T47D (cell line): Measurements from ENCODE around the gene E2F8.
"Not testable (repeated sequence)": the region's sequence is repeated elsewhere in the genome, so short reads cannot be mapped to it uniquely, and the experiment has no call there.

Source experiments
- DNase-seq, 2 experiments: peaks; one replicate each; pipeline versions ENCODE4 v3.0.0 to v3.0.0-alpha.2; 2011 to 2012; ENCODE audit warnings: low read depth in 1 of 2, low spot score in 1 of 2
- JUND ChIP-seq: IDR thresholded peaks from 2 replicates; pipeline ENCODE4 v1.6.1; 2012; ENCODE audit warnings: low read depth
- in situ Hi-C: cut with HindIII; loops from 2 replicates; pipeline ENCODE4 v1.10.0; 2016; ENCODE audit warnings: low sequenced_read_pairs, low pct_unique_long_range_greater_than_20kb

Gene E2F8

GRCh38 chr11:19240420-19241259 is at the start of gene E2F8:
Gene E2F8, minus strand, starts transcription at chr11:19240945. Its CDS starts 824 bp downstream, at chr11:19240121.
- in situ Hi-C loops, result no loop called here
- no peak for TF ChIP-seq JUND
- DNase-seq, result peak; percentile 95 to 97

- in situ Hi-C loops, result no loop called here
- no peak for DNase-seq
These were observed 49.6 kb upstream of the E2F8 start for GRCh38 chr11:19290356-19290755.

GRCh38 chr11:19288256-19288655 is 47.5 kb upstream of the E2F8 start:
- TF ChIP-seq JUND, result no peak
- in situ Hi-C loops, result no loop called here
- DNase-seq, result no peak

More at GRCh38 chr11:19290356-19290755, 49.6 kb upstream of the E2F8 start:
- TF ChIP-seq JUND, result no peak

DNA sequence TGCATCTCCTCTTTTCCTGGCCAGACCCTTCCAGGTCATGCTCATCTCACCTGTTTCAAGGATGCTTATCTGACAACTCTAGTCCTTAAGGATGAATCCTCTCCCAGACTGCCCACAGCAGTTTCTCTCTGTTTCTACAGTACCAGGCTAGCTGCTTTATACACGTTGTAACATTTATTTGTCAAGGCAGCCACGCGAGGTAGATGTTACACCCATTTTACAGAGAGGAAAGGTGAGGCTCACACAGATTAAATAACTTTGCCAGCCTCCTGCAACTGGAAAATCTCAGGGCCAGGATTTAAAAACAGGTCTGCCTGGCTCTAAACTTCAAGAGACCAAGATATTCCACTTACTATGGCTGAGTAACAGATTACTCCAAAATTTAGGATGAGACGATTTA is 45.7 kb upstream of the E2F8 start:
- TF ChIP-seq JUND, result no peak

DNA sequence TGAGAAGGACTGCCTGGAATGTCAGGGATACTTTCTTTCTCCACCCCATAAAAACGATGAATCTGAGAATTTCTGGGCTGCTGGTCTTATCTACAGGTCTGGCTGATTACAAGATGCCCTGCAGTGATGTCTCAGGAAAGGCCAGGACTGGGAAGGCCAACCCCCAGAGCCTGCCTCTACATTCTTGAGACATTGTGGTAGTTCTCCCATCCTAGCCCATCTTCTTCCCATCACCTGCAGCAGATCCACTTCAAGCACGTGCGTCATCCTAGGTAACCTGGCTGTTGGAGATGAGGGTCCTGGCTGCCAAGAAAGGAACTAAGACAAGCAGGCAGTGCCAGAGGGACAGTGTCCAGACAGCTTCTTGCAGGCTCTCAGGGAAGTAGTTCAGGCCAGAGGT is 44.1 kb upstream of the E2F8 start:
- no peak for TF ChIP-seq JUND
- in situ Hi-C loops, result no loop called here
- no peak for DNase-seq

More for the DNA sequence above, 45.7 kb upstream of the E2F8 start:
- in situ Hi-C loops, result no loop called here
- DNase-seq, result no peak

- TF ChIP-seq JUND, result no peak
- in situ Hi-C loops, result no loop called here
These were observed 43.2 kb upstream of the E2F8 start for GRCh38 chr11:19283991-19284390.

DNA sequence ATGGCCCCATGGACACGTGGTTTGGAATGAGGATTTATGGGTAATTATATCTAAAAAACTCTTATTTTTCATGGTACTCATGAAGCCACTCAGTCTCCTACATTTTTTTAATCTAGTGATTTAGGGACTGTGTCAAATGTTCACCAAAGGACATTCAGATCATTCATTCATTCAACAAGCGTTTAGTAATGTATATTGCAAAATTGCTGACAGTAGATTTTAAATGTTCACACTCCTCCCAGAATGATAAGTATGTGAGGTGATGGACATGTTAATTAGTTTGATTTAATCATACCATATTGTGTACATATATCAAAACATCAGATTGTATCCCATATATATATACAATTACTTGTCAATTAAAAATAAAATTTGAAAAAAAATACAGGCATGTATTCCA is 40.8 kb upstream of the E2F8 start:
- in situ Hi-C loops, result no loop called here
- DNase-seq, result no peak

More at GRCh38 chr11:19283991-19284390, 43.2 kb upstream of the E2F8 start:
- no peak for DNase-seq

DNA sequence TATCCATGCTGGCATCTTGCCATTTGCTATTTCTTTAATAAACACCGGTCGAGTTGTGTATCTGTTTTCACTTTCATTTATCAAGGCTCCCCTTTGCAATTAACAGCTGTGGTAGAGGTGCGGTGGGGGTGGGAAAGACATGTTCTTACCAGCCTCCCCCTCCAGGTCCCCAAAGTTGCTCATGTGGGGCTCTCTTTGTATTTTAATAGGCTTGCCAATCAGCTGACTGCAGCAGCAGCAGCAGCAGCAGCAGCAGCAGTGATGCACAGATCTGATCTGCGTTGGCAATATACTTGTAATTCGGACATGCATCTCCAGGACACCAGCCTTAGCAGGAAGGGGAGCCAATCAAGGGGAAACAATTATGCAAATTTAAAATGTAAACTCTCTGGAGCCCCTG is 40.3 kb upstream of the E2F8 start:
- TF ChIP-seq JUND, result no peak
- in situ Hi-C loops, result no loop called here
- DNase-seq, result no peak

More for the DNA sequence above, 40.8 kb upstream of the E2F8 start:
- TF ChIP-seq JUND, result no peak

DNA sequence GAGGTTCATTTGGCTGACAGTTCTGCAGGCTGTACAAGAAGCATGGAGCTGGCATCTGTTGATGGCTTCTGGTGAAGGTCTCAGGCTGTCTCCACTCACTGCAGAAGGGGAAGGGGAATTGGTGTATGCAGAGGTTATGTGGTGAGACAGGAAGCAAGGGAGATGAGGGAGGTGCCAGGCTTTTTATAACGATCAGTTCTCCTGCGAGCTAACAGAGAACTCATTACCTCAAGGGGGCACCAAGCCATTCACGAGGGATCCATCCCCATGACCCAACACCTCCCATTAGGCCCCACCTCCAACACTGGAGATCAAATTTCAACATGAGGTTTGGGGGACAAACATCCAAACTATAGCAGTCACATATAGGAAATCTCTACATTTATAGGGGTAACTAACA is 38.7 kb upstream of the E2F8 start:
- in situ Hi-C loops, result no loop called here
- TF ChIP-seq JUND, result no peak
- no peak for DNase-seq

- in situ Hi-C loops, result no loop called here
- TF ChIP-seq JUND, result no peak
- peak in 1 of 2 experiments; percentile 2 for DNase-seq
These were observed 36.4 kb upstream of the E2F8 start for GRCh38 chr11:19276859-19277808.

DNA sequence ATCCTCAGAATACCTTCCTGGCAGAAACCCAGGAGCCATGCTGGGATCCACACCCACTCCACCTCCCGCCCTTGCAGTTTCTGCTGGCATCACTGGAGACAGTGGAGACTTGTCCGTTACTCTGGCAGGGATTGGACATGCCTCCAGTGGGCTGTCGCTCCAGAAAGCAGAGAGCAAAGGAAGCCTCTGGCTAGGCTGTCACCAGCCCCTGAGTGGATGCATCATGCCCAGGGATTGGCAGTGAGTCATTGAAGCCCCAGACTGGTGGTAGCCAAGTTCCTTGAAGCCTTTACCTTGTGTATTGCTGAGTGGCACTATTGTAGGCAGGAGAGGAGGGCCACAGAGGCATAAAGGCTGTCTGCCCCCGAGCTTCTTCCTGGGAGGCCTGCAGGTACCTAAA is 34.8 kb upstream of the E2F8 start:
- in situ Hi-C loops, result no loop called here
- no peak for DNase-seq
- TF ChIP-seq JUND, result no peak

DNA sequence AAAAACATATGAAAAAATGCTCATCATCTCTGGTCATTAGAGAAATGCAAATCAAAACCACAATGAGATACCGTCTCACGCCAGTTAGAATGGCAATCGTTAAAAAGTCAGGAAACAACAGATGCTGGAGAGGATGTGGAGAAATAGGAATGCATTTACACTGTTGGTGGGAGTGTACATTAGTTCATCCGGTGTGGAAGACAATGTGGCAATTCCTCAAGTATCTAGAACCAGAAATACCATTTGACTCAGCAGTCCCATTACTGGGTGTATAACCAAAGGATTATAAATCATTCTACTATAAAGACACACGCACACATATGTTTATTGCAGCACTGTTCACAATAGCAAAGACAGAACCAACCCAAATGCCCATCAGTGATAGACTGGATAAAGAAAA is 32.5 kb upstream of the E2F8 start:
- in situ Hi-C loops, result not testable (repeated sequence)

GRCh38 chr11:19268909-19269308 is 28.2 kb upstream of the E2F8 start:
- no peak for TF ChIP-seq JUND
- in situ Hi-C loops, result no loop called here
- no peak for DNase-seq

More for the DNA sequence above, 32.5 kb upstream of the E2F8 start:
- DNase-seq, result not testable (repeated sequence)
